ENCODE measurements around the gene SSH2.

GRCh38 chr17:29839656-29840055 is 90.4 kb downstream of the SSH2 start:
- TF ChIP-seq CTCF (IDR thresholded peaks at IDR 0.05) = no peak
- TF ChIP-seq EP300 (IDR thresholded peaks at IDR 0.05) = no peak
- no peak for TF ChIP-seq POLR2A (IDR thresholded peaks at IDR 0.05)
- no peak for TF ChIP-seq POLR2AphosphoS5 (IDR thresholded peaks at IDR 0.05)
